ENCODE measurements around the gene CHAF1B.
"Not testable (repeated sequence)": the region's sequence is repeated elsewhere in the genome, so short reads cannot be mapped to it uniquely, and the experiment has no call there.

Gene CHAF1B

GRCh38 chr21:36381841-36382589, 3.2 kb upstream of the CHAF1B start:
- DNase-seq = no peak
- intact Hi-C loops (cut with DNase I; ENCODE audit: low total_unique reads) = no loop called here
- no peaks in the 10 kb centered on the region for H3K27me3 ChIP-seq
- H3K4me3 ChIP-seq = no peak overlapping the region
- H3K9me3 ChIP-seq = no peaks in the 10 kb centered on the region
- peaks cover 0 to 13% (median 6%) of the 10 kb centered on the region in 4 donors for H3K4me1 ChIP-seq
- peaks cover 1 to 10% (median 10%) of the 10 kb centered on the region in 3 donors for H3K36me3 ChIP-seq
- TF ChIP-seq CTCF (IDR thresholded peaks at IDR 0.05) = no peak
- no peak overlapping the region for H3K27ac ChIP-seq

GRCh38 chr21:36382722-36383121, 2.5 kb upstream of the CHAF1B start:
- H3K27me3 ChIP-seq; intact Hi-C loops (cut with DNase I; ENCODE audit: low total_unique reads); H3K9me3 ChIP-seq; H3K4me3 ChIP-seq; H3K36me3 ChIP-seq; H3K27ac ChIP-seq; DNase-seq: not testable (repeated sequence)
- peaks cover 0 to 13% (median 6%) of the 10 kb centered on the region in 4 donors for H3K4me1 ChIP-seq

GRCh38 chr21:36384885-36385232, 333 bp upstream of the CHAF1B start:
- H3K36me3 ChIP-seq = no peaks in the 10 kb centered on the region
- no peak for DNase-seq
- H3K27me3 ChIP-seq = no peaks in the 10 kb centered on the region
- intact Hi-C loops (cut with DNase I; ENCODE audit: low total_unique reads) = no loop called here
- no peak for TF ChIP-seq CTCF (IDR thresholded peaks at IDR 0.05)
- H3K9me3 ChIP-seq = no peaks in the 10 kb centered on the region
- H3K4me1 ChIP-seq = peaks cover 0 to 13% (median 6%) of the 10 kb centered on the region in 4 donors
- no peak overlapping the region for H3K27ac ChIP-seq
- H3K4me3 ChIP-seq = peak overlapping the region; percentile 65 to 86

- intact Hi-C loops (cut with DNase I; ENCODE audit: low total_unique reads) = no loop called here
- peak overlapping the region; percentile 61 to 65 for H3K27ac ChIP-seq
- DNase-seq = no peak
- H3K4me3 ChIP-seq = peak overlapping the region; percentile 65 to 86
- no peak for TF ChIP-seq CTCF (IDR thresholded peaks at IDR 0.05)
- no peaks in the 10 kb centered on the region for H3K27me3 ChIP-seq
- H3K4me1 ChIP-seq = peaks cover 0 to 13% (median 6%) of the 10 kb centered on the region in 4 donors
- no peaks in the 10 kb centered on the region for H3K36me3 ChIP-seq
- no peaks in the 10 kb centered on the region for H3K9me3 ChIP-seq
Measured at GRCh38 chr21:36386031-36386642, 945 bp downstream of the CHAF1B start.

GRCh38 chr21:36388096-36388495, 2.9 kb downstream of the CHAF1B start:
- H3K36me3 ChIP-seq = no peaks in the 10 kb centered on the region
- peaks cover 0 to 13% (median 6%) of the 10 kb centered on the region in 4 donors for H3K4me1 ChIP-seq
- no peak overlapping the region for H3K27ac ChIP-seq
- no peaks in the 10 kb centered on the region for H3K27me3 ChIP-seq
- no peaks in the 10 kb centered on the region for H3K9me3 ChIP-seq
- H3K4me3 ChIP-seq = no peak overlapping the region
- no peak for TF ChIP-seq CTCF (IDR thresholded peaks at IDR 0.05)
- intact Hi-C loops (cut with DNase I; ENCODE audit: low total_unique reads) = no loop called here
- no peak for DNase-seq

- H3K27me3 ChIP-seq = no peaks in the 10 kb centered on the region
- H3K9me3 ChIP-seq = no peaks in the 10 kb centered on the region
- no peak for DNase-seq
- no peaks in the 10 kb centered on the region for H3K36me3 ChIP-seq
- intact Hi-C loops (cut with DNase I; ENCODE audit: low total_unique reads) = no loop called here
- H3K27ac ChIP-seq = no peak overlapping the region
- no peak for TF ChIP-seq CTCF (IDR thresholded peaks at IDR 0.05)
- H3K4me1 ChIP-seq = peaks cover 0 to 13% (median 6%) of the 10 kb centered on the region in 4 donors
- no peak overlapping the region for H3K4me3 ChIP-seq
Measured at GRCh38 chr21:36388835-36389234, 3.6 kb downstream of the CHAF1B start.

GRCh38 chr21:36391649-36392048, 6.5 kb downstream of the CHAF1B start:
- H3K27ac ChIP-seq; DNase-seq; H3K27me3 ChIP-seq; H3K4me1 ChIP-seq; intact Hi-C loops (cut with DNase I; ENCODE audit: low total_unique reads); H3K9me3 ChIP-seq; H3K4me3 ChIP-seq: not testable (repeated sequence)
- H3K36me3 ChIP-seq = peaks cover 0 to 10% (median 8%) of the 10 kb centered on the region in 3 donors
